OCI-LY7 (cell line): ENCODE results near the gene TRIM41.

Experiments
- CTCF ChIP-seq: fragments of 200-600 bp; sonication (generic); conservative IDR thresholded peaks from 2 replicates; pipeline ENCODE4 v1.5.1; 2014; ENCODE audit warnings: mild to moderate bottlenecking, antibody characterized with exemption, low read length, moderate library complexity, mixed read lengths
- EZH2phosphoT487 ChIP-seq: fragments of 200-600 bp; sonication (generic); IDR thresholded peaks from 2 replicates; pipeline ENCODE4 v1.6.1; 2018; ENCODE audit warnings: low read depth, borderline replicate concordance, mild to moderate bottlenecking, mixed run types, antibody characterized with exemption, low read length, moderate library complexity, mixed read lengths

DNA sequence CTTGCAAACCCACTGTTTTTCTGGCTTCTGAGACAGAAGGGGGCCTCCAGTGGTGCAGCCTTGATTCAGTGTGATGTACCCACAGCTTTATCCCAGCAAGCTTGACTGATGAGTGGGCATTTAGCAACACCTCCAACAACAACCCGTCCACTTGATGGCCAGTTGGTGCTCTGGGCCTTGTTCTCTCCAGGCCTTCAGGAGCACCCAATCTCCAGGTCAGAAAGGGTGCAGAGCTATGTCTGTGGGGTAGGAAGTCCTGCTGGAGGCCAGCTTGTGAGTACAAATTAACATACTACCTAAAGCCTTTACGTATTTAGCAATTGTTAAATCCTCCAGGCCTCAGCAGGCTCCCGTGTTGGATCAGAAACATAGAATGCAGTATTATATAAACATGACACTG is 48.0 kb downstream of the TRIM41 start:
- no peak for TF ChIP-seq CTCF
- no peak for TF ChIP-seq EZH2phosphoT487
